Duodenal mucosa (tissue), 2 donors: Measurements from ENCODE around the gene MZT1.
"Not testable (repeated sequence)": the region's sequence is repeated elsewhere in the genome, so short reads cannot be mapped to it uniquely, and the experiment has no call there.

Experiments used
- H3K27ac ChIP-seq: one replicate; pipeline ENCODE4 v1.7.0; 2013; ENCODE audit warnings: low read depth, low read length
- H3K27me3 ChIP-seq, 2 donors: one replicate each; pipeline ENCODE4 v1.7.0; 2013; ENCODE audit warnings: low read length in 2 of 2, control low read depth in 1 of 2; ENCODE audit not compliant: insufficient read depth in 2 of 2, control insufficient read depth in 1 of 2
- H3K36me3 ChIP-seq, 2 donors: one replicate each; pipeline ENCODE4 v1.7.0; 2013; ENCODE audit warnings: low read length in 2 of 2, control low read depth in 1 of 2; ENCODE audit not compliant: insufficient read depth in 2 of 2, control insufficient read depth in 1 of 2
- H3K4me1 ChIP-seq, 2 donors: one replicate each; pipeline ENCODE4 v1.7.0; 2013; ENCODE audit warnings: low read length in 2 of 2, control low read depth in 1 of 2; ENCODE audit not compliant: insufficient read depth in 2 of 2, control insufficient read depth in 1 of 2
- H3K4me3 ChIP-seq, 2 donors: one replicate each; pipeline ENCODE4 v1.7.0; 2013; ENCODE audit warnings: low read length in 2 of 2, low read depth in 1 of 2
- H3K9ac ChIP-seq, 2 donors: one replicate each; pipeline ENCODE4 v1.7.0; 2013; ENCODE audit warnings: low read length in 2 of 2, low read depth in 1 of 2
- H3K9me3 ChIP-seq, 2 donors: one replicate each; pipeline ENCODE4 v1.7.0; 2013; ENCODE audit warnings: low read length in 2 of 2, control low read depth in 1 of 2; ENCODE audit not compliant: control insufficient read depth in 1 of 2

The MZT1 gene

GRCh38 chr13:72728290-72728605 lies 819 bp upstream of the MZT1 start:
- H3K4me1 ChIP-seq: peaks cover 20 to 23% of the 10 kb centered on the region in 2 donors
- no peaks in the 10 kb centered on the region for H3K9me3 ChIP-seq
- no peak overlapping the region for H3K27ac ChIP-seq
- no peaks in the 10 kb centered on the region for H3K27me3 ChIP-seq
- peak overlapping the region; percentile 67 to 76 for H3K9ac ChIP-seq
- peak overlapping the region; percentile 92 to 96 for H3K4me3 ChIP-seq
- peaks cover 3 to 11% of the 10 kb centered on the region in 2 donors for H3K36me3 ChIP-seq

- H3K27ac ChIP-seq: no peak overlapping the region
- H3K9ac ChIP-seq: peak overlapping the region; percentile 70 to 77
- H3K4me1 ChIP-seq: peaks cover 20 to 23% of the 10 kb centered on the region in 2 donors
- peaks cover 0 to 5% of the 10 kb centered on the region in 2 donors for H3K36me3 ChIP-seq
- peak overlapping the region; percentile 92 to 96 for H3K4me3 ChIP-seq
- no peaks in the 10 kb centered on the region for H3K9me3 ChIP-seq
- no peaks in the 10 kb centered on the region for H3K27me3 ChIP-seq
Observed at GRCh38 chr13:72726726-72727416, 558 bp downstream of the MZT1 start.

- not testable (repeated sequence) for H3K27ac ChIP-seq, H3K27me3 ChIP-seq, H3K36me3 ChIP-seq, H3K9me3 ChIP-seq
- Histone ChIP-seq H3K4me1 (peaks cover 20 to 23% of the 10 kb centered on the region in 2 donors), H3K9ac (peak overlapping the region in 1 of 2 donors; percentile 70), H3K4me3 (peak overlapping the region; percentile 92 to 96)
Observed at GRCh38 chr13:72726185-72726584, 1.2 kb downstream of the MZT1 start.

DNA sequence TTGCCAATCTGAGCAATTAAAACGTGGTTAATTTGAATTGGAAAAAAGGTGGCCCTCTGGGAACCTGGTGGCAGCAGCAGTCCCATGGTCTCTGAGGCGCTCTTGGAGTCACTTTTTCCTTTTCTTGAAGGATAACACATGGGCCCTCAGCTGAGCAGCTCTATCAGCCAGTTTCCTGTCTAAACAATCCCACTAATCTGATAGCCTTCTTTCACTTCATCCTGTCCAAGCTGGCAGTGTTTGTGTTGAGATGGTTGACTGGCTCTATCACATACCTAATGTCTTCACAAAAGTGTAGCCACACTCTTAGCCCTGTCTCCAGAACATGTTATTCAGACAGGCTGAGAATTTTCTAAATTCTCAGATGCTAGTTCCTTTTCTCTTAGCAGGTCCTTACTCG lies 10.7 kb downstream of the MZT1 start:
- Histone ChIP-seq H3K4me3 (no peak overlapping the region), H3K9ac (no peak overlapping the region), H3K36me3 (peaks cover 14 to 42% of the 10 kb centered on the region in 2 donors), H3K4me1 (no peaks in the 10 kb centered on the region), H3K27ac (no peak overlapping the region), H3K9me3 (peaks cover 0 to 3% of the 10 kb centered on the region in 2 donors), H3K27me3 (no peaks in the 10 kb centered on the region)

- Histone ChIP-seq H3K27ac (no peak overlapping the region), H3K9ac (no peak overlapping the region), H3K4me1 (no peaks in the 10 kb centered on the region), H3K36me3 (no peaks in the 10 kb centered on the region), H3K9me3 (no peaks in the 10 kb centered on the region), H3K27me3 (no peaks in the 10 kb centered on the region), H3K4me3 (no peak overlapping the region)
Observed at GRCh38 chr13:72700509-72700908, 26.9 kb downstream of the MZT1 start.

DNA sequence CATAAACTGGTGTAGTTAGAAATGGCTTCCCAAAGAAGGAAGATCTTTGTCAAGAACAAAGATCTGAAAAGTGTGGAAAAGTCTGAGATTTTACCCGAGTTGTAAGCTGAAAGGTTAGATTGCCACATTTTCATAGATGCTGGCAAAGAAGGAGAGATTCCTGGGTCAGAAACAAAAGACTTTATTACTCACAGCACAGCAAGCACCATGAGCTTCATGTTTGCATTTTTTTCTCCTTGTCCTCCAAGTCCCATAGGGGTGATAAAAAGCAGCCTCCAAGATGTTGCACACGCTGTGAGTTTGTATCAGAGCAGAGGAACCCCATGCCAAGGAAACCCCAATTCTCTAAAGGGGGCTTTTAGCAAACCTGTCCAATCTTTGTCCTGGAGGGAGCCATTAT lies 29.3 kb downstream of the MZT1 start:
- Histone ChIP-seq H3K9ac (no peak overlapping the region), H3K4me1 (no peaks in the 10 kb centered on the region), H3K27ac (no peak overlapping the region), H3K36me3 (no peaks in the 10 kb centered on the region), H3K9me3 (no peaks in the 10 kb centered on the region), H3K4me3 (no peak overlapping the region), H3K27me3 (no peaks in the 10 kb centered on the region)

DNA sequence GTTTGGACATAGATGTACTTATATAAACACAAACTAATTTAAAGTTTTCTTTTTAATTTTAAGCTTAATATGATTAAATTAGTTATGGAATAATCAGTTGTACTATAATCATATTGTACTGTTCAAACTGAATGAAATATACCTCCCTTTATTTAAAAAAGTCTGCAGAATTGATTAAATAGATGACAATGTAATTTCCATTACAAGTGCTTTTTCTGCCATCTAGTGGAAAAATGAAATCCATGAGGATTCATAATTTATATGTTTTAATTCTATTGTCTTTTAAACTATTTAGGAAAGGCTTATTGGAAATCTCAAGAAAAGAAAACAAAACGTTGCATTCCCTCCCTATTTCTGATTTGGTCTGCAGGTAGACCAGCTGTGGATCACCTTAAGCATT lies 30.9 kb downstream of the MZT1 start:
- H3K4me3 ChIP-seq: no peak overlapping the region
- H3K27ac ChIP-seq: no peak overlapping the region
- H3K27me3 ChIP-seq: no peaks in the 10 kb centered on the region
- no peaks in the 10 kb centered on the region for H3K36me3 ChIP-seq
- peaks cover 3 to 4% of the 10 kb centered on the region in 2 donors for H3K9me3 ChIP-seq
- H3K9ac ChIP-seq: no peak overlapping the region
- no peaks in the 10 kb centered on the region for H3K4me1 ChIP-seq

DNA sequence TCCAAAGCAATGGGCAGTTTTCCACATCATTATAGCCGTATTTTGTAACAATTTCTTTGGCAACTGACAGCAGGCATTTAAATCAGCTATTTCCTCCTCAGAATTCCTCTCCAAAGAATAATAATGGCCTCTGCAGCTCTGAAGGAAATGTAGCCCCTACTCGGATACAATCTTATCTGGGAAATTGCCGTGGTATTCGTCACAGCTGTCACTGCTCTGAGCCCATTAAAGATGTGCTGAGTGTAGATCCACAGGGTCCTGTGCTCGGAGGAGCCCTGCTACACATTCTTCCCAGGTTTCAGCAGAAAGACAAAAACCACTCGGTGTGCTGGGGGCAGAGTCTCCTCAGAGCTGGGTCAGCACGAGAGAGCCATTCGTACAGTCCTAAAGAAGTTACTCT lies 33.1 kb downstream of the MZT1 start:
- Histone ChIP-seq H3K9ac (no peak overlapping the region), H3K27me3 (no peaks in the 10 kb centered on the region)

DNA sequence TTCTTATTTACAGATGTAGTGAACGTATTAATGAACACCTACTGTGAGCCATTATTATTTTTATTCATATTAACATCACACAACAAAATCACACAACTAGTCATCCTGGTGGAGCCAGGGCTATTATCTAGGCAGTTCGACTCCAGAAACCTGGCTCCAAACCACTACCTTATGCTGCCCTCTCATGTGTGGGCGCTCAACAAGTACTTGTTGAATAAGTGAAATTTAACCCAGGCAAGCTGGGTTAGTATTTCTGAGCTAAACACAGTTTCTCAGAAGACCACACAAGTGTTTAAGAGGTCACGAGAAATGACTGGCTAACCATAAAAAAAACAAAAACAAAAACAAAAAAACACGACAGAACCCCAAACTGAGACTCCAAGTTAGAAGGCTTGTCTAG lies 33.6 kb downstream of the MZT1 start:
- Histone ChIP-seq H3K9me3 (peaks cover 3 to 4% of the 10 kb centered on the region in 2 donors), H3K9ac (no peak overlapping the region), H3K4me1 (no peaks in the 10 kb centered on the region), H3K4me3 (no peak overlapping the region), H3K27me3 (no peaks in the 10 kb centered on the region), H3K27ac (no peak overlapping the region), H3K36me3 (no peaks in the 10 kb centered on the region)

More for the DNA sequence above, 33.1 kb downstream of the MZT1 start:
- H3K27ac ChIP-seq: no peak overlapping the region
- no peaks in the 10 kb centered on the region for H3K36me3 ChIP-seq
- no peaks in the 10 kb centered on the region for H3K4me1 ChIP-seq
- H3K9me3 ChIP-seq: peaks cover 3 to 4% of the 10 kb centered on the region in 2 donors
- no peak overlapping the region for H3K4me3 ChIP-seq

- no peak overlapping the region for H3K4me3 ChIP-seq
- no peak overlapping the region for H3K27ac ChIP-seq
- H3K9ac ChIP-seq: no peak overlapping the region
Observed at GRCh38 chr13:72692884-72693514, 34.4 kb downstream of the MZT1 start.

More at GRCh38 chr13:72692884-72693514, 34.4 kb downstream of the MZT1 start:
- Histone ChIP-seq H3K36me3 (no peaks in the 10 kb centered on the region), H3K27me3 (no peaks in the 10 kb centered on the region), H3K9me3 (peaks cover 3 to 4% of the 10 kb centered on the region in 2 donors), H3K4me1 (no peaks in the 10 kb centered on the region)
